H9 (cell line): ENCODE data around the gene NIPAL1. TPM values are rescaled to one million over a fixed set of nuclear protein-coding genes. Genes with fewer than 3 reads are reported as not detected.

ENCODE experiments used
- DNase-seq: peaks from one replicate; pipeline ENCODE4 v3.0.0-alpha.2; 2017
- H2AFZ ChIP-seq: one replicate; pipeline ENCODE4 v1.6.1; 2013; ENCODE audit warnings: mild to moderate bottlenecking, low read length, control low read depth, moderate library complexity
- H2AK5ac ChIP-seq: 2 replicates; pipeline ENCODE4 v1.6.1; 2013; ENCODE audit warnings: low read length, control low read depth, mixed read lengths; ENCODE audit not compliant: insufficient read length
- H2BK120ac ChIP-seq: one replicate; pipeline ENCODE4 v1.6.1; 2013; ENCODE audit warnings: low read depth, mild to moderate bottlenecking, low read length, control low read depth, inconsistent platforms; ENCODE audit not compliant: poor library complexity, severe bottlenecking
- H2BK12ac ChIP-seq: 2 replicates; pipeline ENCODE4 v1.6.1; 2013; ENCODE audit warnings: low read length, control low read depth, mixed read lengths, low read depth; ENCODE audit not compliant: insufficient read length
- H2BK15ac ChIP-seq: 2 replicates; pipeline ENCODE4 v1.6.1; 2013; ENCODE audit warnings: low read depth, low read length, control low read depth
- H2BK20ac ChIP-seq: one replicate; pipeline ENCODE4 v1.6.1; 2013; ENCODE audit warnings: low read depth, mild to moderate bottlenecking, low read length, control low read depth, inconsistent platforms; ENCODE audit not compliant: poor library complexity, severe bottlenecking
- H2BK5ac ChIP-seq: 2 replicates; pipeline ENCODE4 v1.6.1; 2013; ENCODE audit warnings: low read length, control low read depth, mixed read lengths; ENCODE audit not compliant: insufficient read length
- H3K14ac ChIP-seq: 2 replicates; pipeline ENCODE4 v1.6.1; 2013; ENCODE audit warnings: low read length, control low read depth; ENCODE audit not compliant: insufficient read depth
- H3K18ac ChIP-seq: 2 replicates; pipeline ENCODE4 v1.6.1; 2013; ENCODE audit warnings: low read depth, mild to moderate bottlenecking, mixed read lengths, low read length, control low read depth; ENCODE audit not compliant: insufficient read length
- H3K23ac ChIP-seq: 2 replicates; pipeline ENCODE4 v1.6.1; 2013; ENCODE audit warnings: low read length, control low read depth, mixed read lengths, low read depth; ENCODE audit not compliant: insufficient read length
- H3K23me2 ChIP-seq: 2 replicates; pipeline ENCODE4 v1.6.1; 2013; ENCODE audit warnings: low read depth, mild to moderate bottlenecking, mixed read lengths, low read length, control low read depth; ENCODE audit not compliant: insufficient read length, poor library complexity, severe bottlenecking
- H3K27ac ChIP-seq: 2 replicates; pipeline ENCODE4 v1.5.1; 2013; ENCODE audit warnings: low read length, control low read depth, mixed read lengths, low read depth; ENCODE audit not compliant: insufficient read length
- H3K27me3 ChIP-seq: 2 replicates; pipeline ENCODE4 v1.6.1; 2013; ENCODE audit warnings: low read length, control low read depth, inconsistent platforms; ENCODE audit not compliant: insufficient read depth
- H3K4ac ChIP-seq: 2 replicates; pipeline ENCODE4 v1.6.1; 2013; ENCODE audit warnings: low read depth, mild to moderate bottlenecking, control low read depth, inconsistent platforms, low read length, moderate library complexity
- H3K4me1 ChIP-seq: 2 replicates; pipeline ENCODE4 v1.6.1; 2013; ENCODE audit warnings: low read length, control low read depth, inconsistent platforms; ENCODE audit not compliant: insufficient read depth
- H3K4me2 ChIP-seq: 2 replicates; pipeline ENCODE4 v1.6.1; 2013; ENCODE audit warnings: low read length, control low read depth, mixed read lengths; ENCODE audit not compliant: insufficient read length, insufficient read depth
- H3K56ac ChIP-seq: 2 replicates; pipeline ENCODE4 v1.6.1; 2013; ENCODE audit warnings: low read depth, mild to moderate bottlenecking, mixed read lengths, low read length, control low read depth; ENCODE audit not compliant: insufficient read length
- H3K79me1 ChIP-seq: 2 replicates; pipeline ENCODE4 v1.6.1; 2013; ENCODE audit warnings: low read depth, mild to moderate bottlenecking, moderate library complexity, low read length, control low read depth, inconsistent platforms; ENCODE audit not compliant: insufficient read depth, poor library complexity, severe bottlenecking
- H3K79me2 ChIP-seq: 2 replicates; pipeline ENCODE4 v1.6.1; 2013; ENCODE audit warnings: low read length, control low read depth, inconsistent platforms; ENCODE audit not compliant: insufficient read depth
- H3K9ac ChIP-seq: 2 replicates; pipeline ENCODE4 v1.6.1; 2013; ENCODE audit warnings: low read length, control low read depth, mixed read lengths; ENCODE audit not compliant: insufficient read length; ENCODE audit errors: extremely low read depth
- H3K9me3 ChIP-seq: one replicate; pipeline ENCODE4 v1.6.1; 2013; ENCODE audit warnings: low read depth, low read length, inconsistent platforms; ENCODE audit not compliant: control insufficient read depth
- H3T11ph ChIP-seq: one replicate; pipeline ENCODE4 v1.6.1; 2013; ENCODE audit warnings: mild to moderate bottlenecking, low read length, control low read depth, inconsistent platforms
- H4K20me1 ChIP-seq: one replicate; pipeline ENCODE4 v1.6.1; 2013; ENCODE audit not compliant: control insufficient read depth, insufficient read length, insufficient read depth
- H4K5ac ChIP-seq: 2 replicates; pipeline ENCODE4 v1.6.1; 2013; ENCODE audit warnings: low read depth, mild to moderate bottlenecking, mixed read lengths, low read length, control low read depth; ENCODE audit not compliant: insufficient read length
- H4K8ac ChIP-seq: replicated peaks from 2 replicates; pipeline ENCODE4 v1.6.1; 2013; ENCODE audit warnings: low read length, control low read depth, mixed read lengths, low read depth; ENCODE audit not compliant: insufficient read length
- H4K91ac ChIP-seq: 2 replicates; pipeline ENCODE4 v1.6.1; 2013; ENCODE audit warnings: low read depth, mild to moderate bottlenecking, moderate library complexity, mixed read lengths, low read length, control low read depth; ENCODE audit not compliant: insufficient read length
- H3K27ac Mint-ChIP-seq, 3 experiments: 2 replicates in 2 of 3; 3 replicates in 1 of 3; pipeline ENCODE4 v1.8.0; 2020 to 2021; ENCODE audit warnings: mixed read lengths in 3 of 3, mild to moderate bottlenecking in 1 of 3, moderate library complexity in 1 of 3
- H3K27me3 Mint-ChIP-seq: 2 replicates; pipeline ENCODE4 v1.8.0; 2021; ENCODE audit warnings: low read depth, mild to moderate bottlenecking, moderate library complexity, mixed read lengths
- H3K36me3 Mint-ChIP-seq, 3 experiments: 2 replicates in 2 of 3; 3 replicates in 1 of 3; pipeline ENCODE4 v1.8.0; 2020 to 2021; ENCODE audit warnings: low read depth in 3 of 3, mixed read lengths in 3 of 3; ENCODE audit not compliant: insufficient read depth in 1 of 3
- H3K4me1 Mint-ChIP-seq, 2 experiments: 2 replicates each; pipeline ENCODE4 v1.8.0; 2020; ENCODE audit warnings: mixed read lengths in 2 of 2
- H3K4me3 Mint-ChIP-seq, 2 experiments: 2 replicates in 1 of 2; 3 replicates in 1 of 2; pipeline ENCODE4 v1.8.0; 2020 to 2021; ENCODE audit warnings: mild to moderate bottlenecking in 2 of 2, mixed read lengths in 2 of 2, moderate library complexity in 1 of 2
- H3K9me3 Mint-ChIP-seq, 2 experiments: 2 replicates in 1 of 2; 3 replicates in 1 of 2; pipeline ENCODE4 v1.8.0; 2020; ENCODE audit warnings: mild to moderate bottlenecking in 2 of 2, mixed read lengths in 2 of 2, moderate library complexity in 1 of 2
- whole genome bisulfite sequencing: extraction: QIAGEN DNeasy Blood & Tissue Kit; methylation state at CpG from one replicate; pipeline ENCODE4 v1.1.7; 2013; ENCODE audit warnings: missing lambda C conversion rate, low lambda C conversion rate, mixed read lengths; ENCODE audit not compliant: insufficient read length; ENCODE audit errors: extremely low coverage; 5-methylcytosine and 5-hydroxymethylcytosine counted together
- total RNA-seq: library from RNA; stranded (reverse); gene quantifications from 2 replicates; pipeline ENCODE4 v1.2.1, GENCODE V29; 2021
- TF ChIP-seq, protein P1 (sequence below): fragments of 200-600 bp; sonication (generic); conservative IDR thresholded peaks from 3 replicates; pipeline ENCODE4 v1.8.0; 2021; ENCODE audit warnings: antibody characterized with exemption, mild to moderate bottlenecking

NIPAL1 gene
- total RNA-seq, 1 experiment from 2014 or later, result 16.9 TPM

DNA sequence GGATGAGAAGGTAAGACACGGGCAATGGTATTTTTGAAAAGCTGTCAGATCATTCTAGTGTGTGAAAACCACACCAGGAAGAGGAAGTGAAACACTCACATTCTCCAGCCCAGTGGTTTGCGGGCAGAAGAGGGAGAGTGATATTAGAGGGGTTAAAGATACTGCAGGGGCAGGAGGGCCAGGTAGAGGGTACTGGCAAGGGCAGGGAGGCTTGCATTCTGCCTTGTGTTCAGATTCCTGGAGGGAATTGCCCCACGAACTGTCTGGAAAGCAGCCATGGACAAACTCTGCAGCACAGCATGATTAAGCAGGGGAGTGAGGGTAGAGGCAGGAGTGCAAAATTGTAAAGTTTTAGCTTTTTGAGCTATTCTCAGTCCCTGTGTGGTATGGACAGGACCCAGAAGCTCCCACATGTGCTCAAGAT lies 30.9 kb downstream of the NIPAL1 start:
- no peaks in the 10 kb centered on the region for H3K4me1 ChIP-seq
- no peak overlapping the region for H2AFZ ChIP-seq
- Mint-ChIP-seq H3K27me3 (peaks cover 2% of the 10 kb centered on the region; the same call in 1 of the 2 replicates), H3K36me3 (peaks cover 0 to 2% (median 1%) of the 10 kb centered on the region in 3 experiments; a peak in 2 of 7 replicates), H3K27ac (no peak overlapping the region), H3K4me3 (no peak overlapping the region), H3K4me1 (peaks cover 13 to 19% of the 10 kb centered on the region in 2 experiments), H3K9me3 (peaks cover 0 to 2% of the 10 kb centered on the region in 2 experiments; a peak in 1 of 5 replicates)
- no peak overlapping the region for H2BK20ac ChIP-seq
- H3K18ac ChIP-seq, result no peak overlapping the region
- no peak overlapping the region for H3K4me2 ChIP-seq
- H3K23ac ChIP-seq, result no peak overlapping the region
- no peak overlapping the region for H4K91ac ChIP-seq
- no peaks in the 10 kb centered on the region for H3K9me3 ChIP-seq
- no peak overlapping the region for H2BK12ac ChIP-seq
- H3K27me3 ChIP-seq, result no peaks in the 10 kb centered on the region
- H4K5ac ChIP-seq, result no peak overlapping the region
- DNase-seq, result no peak
- no peak overlapping the region for H3K56ac ChIP-seq
- no CpG with 5 or more reads among the region's 3 CpGs for WGBS
- no peaks in the 10 kb centered on the region for H3K79me2 ChIP-seq
- H3K14ac ChIP-seq, result no peak overlapping the region
- no peaks in the 10 kb centered on the region for H3K79me1 ChIP-seq
- H2BK120ac ChIP-seq, result no peak overlapping the region
- H4K20me1 ChIP-seq, result no peaks in the 10 kb centered on the region
- no peak overlapping the region for H4K8ac ChIP-seq
- H2AK5ac ChIP-seq, result no peak overlapping the region
- no peak overlapping the region for H3T11ph ChIP-seq
- no peak overlapping the region for H3K4ac ChIP-seq
- TF ChIP-seq, protein P1, sequence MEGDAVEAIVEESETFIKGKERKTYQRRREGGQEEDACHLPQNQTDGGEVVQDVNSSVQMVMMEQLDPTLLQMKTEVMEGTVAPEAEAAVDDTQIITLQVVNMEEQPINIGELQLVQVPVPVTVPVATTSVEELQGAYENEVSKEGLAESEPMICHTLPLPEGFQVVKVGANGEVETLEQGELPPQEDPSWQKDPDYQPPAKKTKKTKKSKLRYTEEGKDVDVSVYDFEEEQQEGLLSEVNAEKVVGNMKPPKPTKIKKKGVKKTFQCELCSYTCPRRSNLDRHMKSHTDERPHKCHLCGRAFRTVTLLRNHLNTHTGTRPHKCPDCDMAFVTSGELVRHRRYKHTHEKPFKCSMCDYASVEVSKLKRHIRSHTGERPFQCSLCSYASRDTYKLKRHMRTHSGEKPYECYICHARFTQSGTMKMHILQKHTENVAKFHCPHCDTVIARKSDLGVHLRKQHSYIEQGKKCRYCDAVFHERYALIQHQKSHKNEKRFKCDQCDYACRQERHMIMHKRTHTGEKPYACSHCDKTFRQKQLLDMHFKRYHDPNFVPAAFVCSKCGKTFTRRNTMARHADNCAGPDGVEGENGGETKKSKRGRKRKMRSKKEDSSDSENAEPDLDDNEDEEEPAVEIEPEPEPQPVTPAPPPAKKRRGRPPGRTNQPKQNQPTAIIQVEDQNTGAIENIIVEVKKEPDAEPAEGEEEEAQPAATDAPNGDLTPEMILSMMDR, result no peak
- H3K27ac ChIP-seq, result no peak overlapping the region
- no peak overlapping the region for H2BK15ac ChIP-seq
- no peak overlapping the region for H2BK5ac ChIP-seq
- H3K9ac ChIP-seq, result no peak overlapping the region
- no peaks in the 10 kb centered on the region for H3K23me2 ChIP-seq
